ENCODE data around the gene DSCAM.

The DSCAM gene

GRCh38 chr21:40153351-40153750, 693.6 kb downstream of the DSCAM start:
- in situ Hi-C loops (cut with MboI; ENCODE audit: low sequenced_read_pairs), result no loop called here

- in situ Hi-C loops (cut with MboI; ENCODE audit: low sequenced_read_pairs), result no loop called here
These were observed 694.5 kb downstream of the DSCAM start for GRCh38 chr21:40152476-40152875.

- in situ Hi-C loops (cut with MboI; ENCODE audit: low sequenced_read_pairs), result no loop called here
These were observed 695.3 kb downstream of the DSCAM start for GRCh38 chr21:40151611-40152010.

- in situ Hi-C loops (cut with MboI; ENCODE audit: low sequenced_read_pairs), result no loop called here
These were observed 700.6 kb downstream of the DSCAM start for GRCh38 chr21:40146216-40146837.

- in situ Hi-C loops (cut with MboI; ENCODE audit: low sequenced_read_pairs), result no loop called here
These were observed 703.0 kb downstream of the DSCAM start for GRCh38 chr21:40143822-40144525.

- in situ Hi-C loops (cut with MboI; ENCODE audit: low sequenced_read_pairs), result no loop called here
These were observed 705.3 kb downstream of the DSCAM start for GRCh38 chr21:40141621-40142020.

- in situ Hi-C loops (cut with MboI; ENCODE audit: low sequenced_read_pairs), result no loop called here
These were observed 706.3 kb downstream of the DSCAM start for GRCh38 chr21:40140675-40141074.

- in situ Hi-C loops (cut with MboI; ENCODE audit: low sequenced_read_pairs), result no loop called here
These were observed 707.3 kb downstream of the DSCAM start for GRCh38 chr21:40139636-40140035.

GRCh38 chr21:40136571-40136970, 710.4 kb downstream of the DSCAM start:
- in situ Hi-C loops (cut with MboI; ENCODE audit: low sequenced_read_pairs), result no loop called here

GRCh38 chr21:40134731-40135492, 712.0 kb downstream of the DSCAM start:
- in situ Hi-C loops (cut with MboI; ENCODE audit: low sequenced_read_pairs), result no loop called here

- in situ Hi-C loops (cut with MboI; ENCODE audit: low sequenced_read_pairs), result no loop called here
These were observed 716.5 kb downstream of the DSCAM start for GRCh38 chr21:40130476-40130875.

- in situ Hi-C loops (cut with MboI; ENCODE audit: low sequenced_read_pairs), result no loop called here
These were observed 717.1 kb downstream of the DSCAM start for GRCh38 chr21:40129809-40130208.

GRCh38 chr21:40128891-40129290, 718.1 kb downstream of the DSCAM start:
- in situ Hi-C loops (cut with MboI; ENCODE audit: low sequenced_read_pairs), result no loop called here

GRCh38 chr21:40120940-40121575, 725.9 kb downstream of the DSCAM start:
- in situ Hi-C loops (cut with MboI; ENCODE audit: low sequenced_read_pairs), result no loop called here

- in situ Hi-C loops (cut with MboI; ENCODE audit: low sequenced_read_pairs), result no loop called here
These were observed 728.4 kb downstream of the DSCAM start for GRCh38 chr21:40118527-40118926.

- in situ Hi-C loops (cut with MboI; ENCODE audit: low sequenced_read_pairs), result no loop called here
These were observed 729.7 kb downstream of the DSCAM start for GRCh38 chr21:40117236-40117635.

- in situ Hi-C loops (cut with MboI; ENCODE audit: low sequenced_read_pairs), result no loop called here
These were observed 731.2 kb downstream of the DSCAM start for GRCh38 chr21:40115775-40116174.

- in situ Hi-C loops (cut with MboI; ENCODE audit: low sequenced_read_pairs), result no loop called here
These were observed 744.3 kb downstream of the DSCAM start for GRCh38 chr21:40102682-40103081.

- in situ Hi-C loops (cut with MboI; ENCODE audit: low sequenced_read_pairs), result no loop called here
These were observed 747.1 kb downstream of the DSCAM start for GRCh38 chr21:40099809-40100208.

GRCh38 chr21:40095477-40095876, 751.5 kb downstream of the DSCAM start:
- in situ Hi-C loops (cut with MboI; ENCODE audit: low sequenced_read_pairs), result no loop called here

GRCh38 chr21:40080385-40080784, 766.6 kb downstream of the DSCAM start:
- in situ Hi-C loops (cut with MboI; ENCODE audit: low sequenced_read_pairs), result no loop called here
